Spleen (tissue), 7 donors: ENCODE results near the gene ARL4D.

Source experiments
- CTCF ChIP-seq, 11 experiments: fragments of 200-600 bp in 7 of 11; fragments of 450-650 bp in 4 of 11; sonication (generic) in 4 of 11; IDR thresholded peaks in 8 of 11; conservative IDR thresholded peaks in 3 of 11; 1 replicate in 7 of 11; 2 replicates in 4 of 11; pipeline versions ENCODE4 v1.4.0 to v1.8.0; 2016 to 2021; ENCODE audit warnings: antibody characterized with exemption in 11 of 11, inconsistent platforms in 4 of 11, mild to moderate bottlenecking in 1 of 11
- POLR2AphosphoS5 ChIP-seq, 3 donors: sonication (generic); formaldehyde crosslinking; IDR thresholded peaks; one replicate each; pipeline ENCODE4 v1.5.1; 2017; ENCODE audit warnings: antibody characterized with exemption in 3 of 3
- donor health status: DM: no; HTN: no; CAD: no; lungs with moderate emphysema.
- donor health status: DM: no; HTN: no; CAD: no.
- donor health status: DM: no; HTN: no; CAD: no.

DNA sequence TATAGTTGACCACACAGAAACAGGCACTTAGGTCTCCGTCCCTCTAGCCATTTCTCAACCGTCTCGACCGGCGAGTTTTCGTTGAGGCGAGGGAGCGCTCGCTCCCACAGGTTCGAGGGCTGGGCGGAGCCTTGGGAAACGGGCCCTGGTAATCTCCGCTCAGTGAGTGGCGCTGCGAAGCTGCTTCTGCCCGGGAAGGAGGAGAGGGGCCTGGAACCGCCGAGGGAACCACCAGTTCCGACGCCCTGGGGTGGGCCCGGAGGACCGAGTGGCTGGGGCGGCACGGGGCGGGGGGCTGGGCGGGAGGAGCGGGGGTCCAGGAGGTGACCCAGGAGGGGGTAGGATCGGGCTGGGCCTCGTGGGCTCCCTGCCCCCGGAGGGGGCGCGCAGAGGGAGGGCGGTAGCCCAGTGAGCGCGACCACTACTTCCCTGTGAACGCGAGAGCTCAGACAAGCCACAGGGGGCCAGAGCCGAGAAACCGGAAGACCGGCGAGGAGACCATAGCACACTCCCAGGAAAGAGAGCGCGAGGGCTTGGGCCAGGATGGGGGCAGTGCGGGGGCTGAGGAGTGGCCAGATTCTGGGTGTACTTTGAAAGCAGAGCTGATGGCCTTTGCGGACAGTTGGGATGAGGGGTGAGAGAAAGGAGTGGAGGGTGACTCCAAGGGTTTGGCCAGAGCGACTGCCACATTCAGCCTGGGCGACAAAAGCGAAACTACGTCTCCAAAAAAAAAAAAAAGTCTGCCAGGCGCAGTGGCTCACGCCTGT lies 29.9 kb upstream of the ARL4D start:
- TF ChIP-seq CTCF (IDR thresholded peaks at IDR 0.05 in 8 of 11, conservative IDR thresholded peaks at IDR 0.05 in 3 of 11) (peak in 3 of 11 experiments; percentile 9 to 37 (median 19)), POLR2AphosphoS5 (IDR thresholded peaks at IDR 0.05) (peak; percentile 61 to 80 (median 80))
